Ishikawa (cell line): ENCODE data around the gene COP1.

Experiments
- CEBPB ChIP-seq: IDR thresholded peaks from 2 replicates; pipeline ENCODE4 v1.6.1; 2012
- CREB1 ChIP-seq: IDR thresholded peaks from 2 replicates; pipeline ENCODE4 v1.6.1; 2012; ENCODE audit warnings: low read depth
- EGR1 ChIP-seq: IDR thresholded peaks from 2 replicates; pipeline ENCODE4 v1.6.1; 2012
- EP300 ChIP-seq: IDR thresholded peaks from 2 replicates; pipeline ENCODE4 v1.6.1; 2012; ENCODE audit warnings: borderline replicate concordance
- FOXM1 ChIP-seq: IDR thresholded peaks from 2 replicates; pipeline ENCODE4 v1.6.1; 2012; ENCODE audit warnings: low read depth, borderline replicate concordance
- NFIC ChIP-seq: IDR thresholded peaks from 2 replicates; pipeline ENCODE4 v1.6.1; 2012
- RAD21 ChIP-seq: IDR thresholded peaks from 2 replicates; pipeline ENCODE4 v1.6.1; 2012; ENCODE audit warnings: low read depth
- TAF1 ChIP-seq: IDR thresholded peaks from 2 replicates; pipeline ENCODE4 v1.6.1; 2012; ENCODE audit warnings: low read depth, mild to moderate bottlenecking
- TCF12 ChIP-seq: IDR thresholded peaks from 2 replicates; pipeline ENCODE4 v1.6.1; 2012; ENCODE audit warnings: low read depth
- TEAD4 ChIP-seq: IDR thresholded peaks from 2 replicates; pipeline ENCODE4 v1.6.1; 2012
- YY1 ChIP-seq: IDR thresholded peaks from 2 replicates; pipeline ENCODE4 v1.6.1; 2012; ENCODE audit warnings: low read depth
- ZBTB7A ChIP-seq: IDR thresholded peaks from 2 replicates; pipeline ENCODE4 v1.6.1; 2012; ENCODE audit warnings: low read depth
- TF ChIP-seq, protein P1 (sequence below): IDR thresholded peaks from 2 replicates; pipeline ENCODE4 v1.6.1; 2012
- TF ChIP-seq, protein P2 (sequence below): IDR thresholded peaks from 2 replicates; pipeline ENCODE4 v1.6.1; 2012; ENCODE audit warnings: low read depth, mild to moderate bottlenecking
- TF ChIP-seq, protein P3 (sequence below): IDR thresholded peaks from 2 replicates; pipeline ENCODE4 v1.6.1; 2012

The COP1 gene

DNA sequence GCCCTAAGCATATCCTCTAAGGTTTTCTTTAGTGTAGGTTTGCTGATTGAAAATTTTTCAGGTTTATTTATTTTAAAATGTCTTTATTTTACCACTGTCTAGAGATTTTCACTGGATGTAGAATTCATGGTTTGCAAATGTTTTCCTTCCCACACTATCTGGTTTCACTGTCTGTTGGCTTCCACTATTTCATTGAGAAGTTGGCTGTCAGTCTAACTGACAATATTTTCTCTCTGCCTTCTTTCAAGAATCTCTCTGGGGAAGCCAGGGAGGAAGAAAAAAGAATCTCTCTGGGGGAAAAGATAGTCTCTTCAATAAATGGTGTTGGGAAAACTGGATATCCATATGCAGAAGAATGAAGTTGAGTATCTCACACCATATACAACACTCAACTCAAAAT, 226.0 kb downstream of the COP1 start:
- TF ChIP-seq ZBTB7A (no peak), TAF1 (no peak), FOXM1 (no peak), CREB1 (no peak), EP300 (no peak), YY1 (no peak), TEAD4 (no peak), RAD21 (no peak)
- TF ChIP-seq, protein P1, sequence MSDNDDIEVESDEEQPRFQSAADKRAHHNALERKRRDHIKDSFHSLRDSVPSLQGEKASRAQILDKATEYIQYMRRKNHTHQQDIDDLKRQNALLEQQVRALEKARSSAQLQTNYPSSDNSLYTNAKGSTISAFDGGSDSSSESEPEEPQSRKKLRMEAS: no peak
- TF ChIP-seq, protein P2, sequence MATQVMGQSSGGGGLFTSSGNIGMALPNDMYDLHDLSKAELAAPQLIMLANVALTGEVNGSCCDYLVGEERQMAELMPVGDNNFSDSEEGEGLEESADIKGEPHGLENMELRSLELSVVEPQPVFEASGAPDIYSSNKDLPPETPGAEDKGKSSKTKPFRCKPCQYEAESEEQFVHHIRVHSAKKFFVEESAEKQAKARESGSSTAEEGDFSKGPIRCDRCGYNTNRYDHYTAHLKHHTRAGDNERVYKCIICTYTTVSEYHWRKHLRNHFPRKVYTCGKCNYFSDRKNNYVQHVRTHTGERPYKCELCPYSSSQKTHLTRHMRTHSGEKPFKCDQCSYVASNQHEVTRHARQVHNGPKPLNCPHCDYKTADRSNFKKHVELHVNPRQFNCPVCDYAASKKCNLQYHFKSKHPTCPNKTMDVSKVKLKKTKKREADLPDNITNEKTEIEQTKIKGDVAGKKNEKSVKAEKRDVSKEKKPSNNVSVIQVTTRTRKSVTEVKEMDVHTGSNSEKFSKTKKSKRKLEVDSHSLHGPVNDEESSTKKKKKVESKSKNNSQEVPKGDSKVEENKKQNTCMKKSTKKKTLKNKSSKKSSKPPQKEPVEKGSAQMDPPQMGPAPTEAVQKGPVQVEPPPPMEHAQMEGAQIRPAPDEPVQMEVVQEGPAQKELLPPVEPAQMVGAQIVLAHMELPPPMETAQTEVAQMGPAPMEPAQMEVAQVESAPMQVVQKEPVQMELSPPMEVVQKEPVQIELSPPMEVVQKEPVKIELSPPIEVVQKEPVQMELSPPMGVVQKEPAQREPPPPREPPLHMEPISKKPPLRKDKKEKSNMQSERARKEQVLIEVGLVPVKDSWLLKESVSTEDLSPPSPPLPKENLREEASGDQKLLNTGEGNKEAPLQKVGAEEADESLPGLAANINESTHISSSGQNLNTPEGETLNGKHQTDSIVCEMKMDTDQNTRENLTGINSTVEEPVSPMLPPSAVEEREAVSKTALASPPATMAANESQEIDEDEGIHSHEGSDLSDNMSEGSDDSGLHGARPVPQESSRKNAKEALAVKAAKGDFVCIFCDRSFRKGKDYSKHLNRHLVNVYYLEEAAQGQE: no peak
- TF ChIP-seq, protein P3, sequence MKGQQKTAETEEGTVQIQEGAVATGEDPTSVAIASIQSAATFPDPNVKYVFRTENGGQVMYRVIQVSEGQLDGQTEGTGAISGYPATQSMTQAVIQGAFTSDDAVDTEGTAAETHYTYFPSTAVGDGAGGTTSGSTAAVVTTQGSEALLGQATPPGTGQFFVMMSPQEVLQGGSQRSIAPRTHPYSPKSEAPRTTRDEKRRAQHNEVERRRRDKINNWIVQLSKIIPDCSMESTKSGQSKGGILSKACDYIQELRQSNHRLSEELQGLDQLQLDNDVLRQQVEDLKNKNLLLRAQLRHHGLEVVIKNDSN: no peak

DNA sequence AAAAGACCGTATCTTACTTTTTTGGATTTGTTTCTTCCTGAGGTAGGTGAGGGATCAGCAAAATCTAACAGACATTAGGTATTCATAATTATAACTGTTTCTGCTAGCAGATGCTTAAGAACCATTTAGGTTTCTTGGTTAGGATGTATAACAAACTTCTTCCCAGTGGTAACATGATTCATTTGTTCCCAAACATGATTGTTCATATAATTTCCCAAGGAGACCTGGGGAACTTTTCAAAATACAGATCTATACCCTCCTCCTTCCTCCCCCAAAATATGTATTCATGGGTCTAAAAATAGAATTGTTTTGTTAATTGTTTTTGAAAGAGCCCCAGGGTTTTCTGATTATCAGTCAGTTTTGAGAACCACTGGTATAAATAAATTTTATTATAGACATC, 228.2 kb downstream of the COP1 start:
- TF ChIP-seq, protein P3: no peak
- TF ChIP-seq YY1 (no peak), CEBPB (no peak), TEAD4 (no peak), CREB1 (no peak), NFIC (no peak), TAF1 (no peak), ZBTB7A (no peak), RAD21 (no peak), EP300 (no peak), FOXM1 (no peak), TCF12 (no peak), EGR1 (no peak)
- TF ChIP-seq, protein P2: no peak
- TF ChIP-seq, protein P1: no peak

DNA sequence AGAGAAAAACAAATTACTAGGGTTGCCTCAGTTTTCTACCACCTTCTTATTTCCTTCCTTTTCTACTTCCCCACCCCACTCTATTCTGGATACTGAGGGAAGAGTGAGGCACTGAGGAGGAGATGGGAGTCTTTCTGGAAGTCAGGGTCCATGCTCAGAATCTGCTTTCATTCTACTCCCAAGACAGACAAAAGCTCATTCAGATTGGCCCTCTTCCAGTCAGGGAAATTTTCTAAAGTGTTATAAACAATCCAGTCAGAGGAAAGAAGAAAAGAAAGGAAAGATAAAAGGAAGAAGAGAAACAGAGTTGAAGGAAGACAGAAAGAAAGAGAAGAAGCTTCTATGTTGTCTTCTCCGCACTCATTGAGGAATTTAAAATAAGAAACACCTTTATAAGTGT, 228.6 kb downstream of the COP1 start:
- no peak for TF ChIP-seq EGR1
- TF ChIP-seq CEBPB: no peak
- TF ChIP-seq ZBTB7A: no peak
- TF ChIP-seq EP300: no peak

DNA sequence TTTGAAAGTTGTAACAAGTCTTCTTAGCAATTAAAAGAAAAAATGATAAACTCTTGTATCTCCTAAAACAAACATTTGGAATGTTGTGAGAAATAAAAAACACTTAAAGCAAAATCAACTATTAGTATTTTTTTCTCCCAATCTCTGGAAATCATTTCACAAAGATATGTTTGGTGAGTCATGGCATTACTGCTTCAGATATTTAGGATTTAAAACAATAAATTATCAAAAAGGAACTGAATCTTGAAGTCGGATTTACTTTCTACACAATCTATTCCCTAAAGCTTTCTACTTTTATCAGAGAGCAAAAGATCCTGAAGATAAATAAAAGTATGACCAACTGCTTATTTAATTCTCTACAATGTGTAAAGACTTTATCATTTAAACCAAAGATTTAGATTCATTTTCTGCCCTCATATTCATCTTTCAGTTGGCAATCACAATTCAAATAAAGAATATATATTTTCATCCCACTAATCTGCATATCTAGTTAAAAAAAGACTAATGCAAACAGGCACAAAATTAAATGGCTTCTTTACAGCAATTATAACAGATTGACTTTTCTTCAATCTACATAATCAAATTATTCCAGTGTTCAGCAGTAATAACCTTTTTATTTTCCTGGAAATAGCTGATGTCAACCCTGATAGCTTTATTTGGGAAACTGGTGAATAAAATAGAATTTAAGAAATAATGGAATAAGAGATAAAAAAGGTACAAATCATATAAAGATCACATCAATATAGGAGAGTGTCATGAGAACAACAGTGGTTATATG, 230.0 kb downstream of the COP1 start:
- TF ChIP-seq, protein P1: no peak
- TF ChIP-seq TEAD4 (no peak), CREB1 (no peak), RAD21 (no peak), FOXM1 (no peak), CEBPB (no peak), TCF12 (no peak), NFIC (no peak), EGR1 (no peak)
- TF ChIP-seq, protein P2: no peak
- TF ChIP-seq, protein P3: no peak
